UCSD-AML1 (cell line): ENCODE results near the gene TMEM238.
A peak's percentile ranks its signal among the peaks of the same experiment; 100 is the strongest.

Source experiments
- DNase-seq: peaks from one replicate; lab custom pipeline; 2025; ENCODE audit not compliant: unreplicated experiment; lab: John Stamatoyannopoulos, UW

Gene TMEM238

GRCh38 chr19:55360902-55361301, 23.2 kb downstream of the TMEM238 start:
- DNase-seq, result no peak

- no peak for DNase-seq
Observed at GRCh38 chr19:55358943-55359908, 24.9 kb downstream of the TMEM238 start.

GRCh38 chr19:55358493-55358892, 25.6 kb downstream of the TMEM238 start:
- no peak for DNase-seq

- no peak for DNase-seq
Observed at GRCh38 chr19:55355213-55355821, 28.8 kb downstream of the TMEM238 start.

- DNase-seq, result no peak
Observed at GRCh38 chr19:55354698-55355212, 29.3 kb downstream of the TMEM238 start, which contains the start of gene COX6B2. Gene COX6B2, minus strand, starts transcription at chr19:55354719. Its CDS starts 198 bp downstream, at chr19:55354521.

GRCh38 chr19:55353803-55354697, 30.0 kb downstream of the TMEM238 start:
- DNase-seq, result peak; percentile 69

- DNase-seq, result no peak
Observed at GRCh38 chr19:55353356-55353802, 30.7 kb downstream of the TMEM238 start.

GRCh38 chr19:55352549-55353145, 31.4 kb downstream of the TMEM238 start:
- DNase-seq, result no peak

GRCh38 chr19:55352040-55352439, 32.1 kb downstream of the TMEM238 start:
- DNase-seq, result no peak

- DNase-seq, result no peak
Observed at GRCh38 chr19:55350620-55351315, 33.3 kb downstream of the TMEM238 start.

- DNase-seq, result no peak
Observed at GRCh38 chr19:55348317-55349034, 35.6 kb downstream of the TMEM238 start.

- DNase-seq, result no peak
Observed at GRCh38 chr19:55347442-55348009, 36.6 kb downstream of the TMEM238 start.

GRCh38 chr19:55346725-55347441, 37.2 kb downstream of the TMEM238 start:
- no peak for DNase-seq

- DNase-seq, result no peak
Observed at GRCh38 chr19:55345818-55346724, 38.0 kb downstream of the TMEM238 start.

GRCh38 chr19:55345101-55345817, 38.8 kb downstream of the TMEM238 start:
- no peak for DNase-seq

GRCh38 chr19:55344444-55344843, 39.6 kb downstream of the TMEM238 start:
- DNase-seq, result no peak
